ENCODE data around the gene CRTC2.
A peak's percentile ranks its signal among the peaks of the same experiment; 100 is the strongest.

CRTC2 gene

DNA sequence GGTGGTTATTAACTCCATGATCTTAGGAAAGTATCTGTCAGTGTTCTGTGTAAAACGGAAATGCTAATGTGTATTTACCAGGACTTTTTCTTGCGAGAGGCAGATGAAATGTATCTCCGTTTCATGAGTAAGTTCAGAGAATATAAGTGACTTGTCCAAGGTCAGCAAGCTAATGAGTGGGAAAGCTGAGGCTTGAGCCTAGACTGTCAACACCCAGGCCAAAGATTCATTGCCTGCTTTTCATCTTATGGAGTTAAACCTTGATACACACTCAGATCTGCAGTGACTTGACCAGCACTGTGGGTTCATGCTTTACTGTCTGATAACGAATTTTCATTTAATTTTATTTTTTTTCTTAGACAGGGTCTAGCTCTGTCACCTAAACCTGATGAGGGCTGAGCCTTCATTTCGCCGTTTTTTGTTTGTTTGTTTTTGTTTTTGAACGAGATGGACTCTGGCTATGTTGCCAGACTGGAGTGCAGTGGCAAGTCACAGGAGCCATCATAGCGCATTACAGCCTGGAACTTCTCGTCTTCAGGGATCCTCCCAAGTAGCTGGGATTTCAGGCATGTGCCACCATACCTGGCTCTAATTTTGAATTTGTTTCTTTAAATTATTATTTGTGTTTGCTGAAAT is 20.0 kb upstream of the CRTC2 start:
- peak overlapping the region in 9 of 11 experiments; percentile 86 to 94 (median 88); a peak in 17 of 22 replicates for H3K27ac ChIP-seq

DNA sequence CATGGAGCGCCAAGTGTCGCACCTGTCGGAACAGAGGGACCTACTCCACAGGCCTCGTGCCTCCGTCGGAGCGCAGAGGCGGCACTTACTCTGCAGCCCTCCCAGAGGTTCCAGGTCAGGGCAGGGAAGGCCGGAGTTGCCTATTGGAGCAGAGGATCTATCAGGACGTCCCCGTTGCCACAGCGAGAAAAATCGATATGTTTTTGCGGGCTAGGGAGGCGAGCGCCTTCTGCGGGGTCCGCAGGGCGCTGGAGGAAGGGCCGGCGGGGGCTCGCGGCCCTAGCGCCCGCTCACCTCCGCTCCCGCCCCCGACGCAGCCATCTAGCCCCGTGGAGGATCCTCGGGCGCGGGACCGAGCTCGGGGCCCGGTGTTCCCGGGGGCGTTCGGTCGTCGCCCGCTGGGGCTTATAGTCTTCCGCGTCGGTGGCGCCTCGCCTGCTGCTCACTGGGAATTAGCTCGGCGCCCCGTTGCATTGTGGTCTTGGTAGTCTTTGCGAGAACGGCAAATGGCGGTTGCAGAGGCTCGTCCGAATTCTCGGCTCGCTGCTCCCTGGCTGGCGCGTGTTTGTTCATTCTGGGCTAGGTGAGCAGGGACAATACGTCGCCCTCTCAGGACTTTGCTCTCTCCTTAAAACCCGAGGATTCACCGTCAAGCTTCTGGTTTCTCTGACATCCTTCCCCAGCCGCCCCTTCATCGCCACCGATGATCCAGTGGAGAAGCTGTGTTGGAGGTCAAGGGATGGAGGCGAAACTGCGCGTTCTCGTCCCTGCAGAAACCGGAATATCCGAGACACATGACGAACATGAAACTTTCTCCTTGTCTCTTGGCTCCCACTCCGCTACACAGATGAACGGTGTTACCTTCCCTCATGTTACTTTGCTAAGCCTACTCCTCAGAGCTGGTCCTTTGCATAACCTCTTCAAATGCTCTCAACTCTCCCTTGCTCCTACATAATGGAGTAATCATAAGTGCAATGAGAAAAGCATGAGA is 19.1 kb upstream of the CRTC2 start, which contains the start of gene JTB:
Gene JTB (minus strand): TSS at position 425 of the 991 bp plus-strand sequence. CDS start 422 bp downstream, at position 3.
- Histone ChIP-seq H3K4me1 (peaks cover 31 to 70% (median 67%) of the 10 kb centered on the region in 10 experiments), H3K27me3 (no peaks in the 10 kb centered on the region), H4K20me1 (peaks cover 0 to 16% (median 0%) of the 10 kb centered on the region in 11 experiments; a peak in 4 of 22 replicates), H3K4me2 (peak within 1 kb of the TSS; percentile 82 to 99 (median 93)), H3K9ac (peak within 1 kb of the TSS; percentile 89 to 96 (median 91)), H3K36me3 (peaks cover 27 to 70% (median 64%) of the 10 kb centered on the region in 11 experiments), H3K9me3 (replicated peaks in 1 of 11) (no peaks in the 10 kb centered on the region), H3K27ac (peak within 1 kb of the TSS; percentile 84 to 94 (median 88)), H3K4me3 (peak within 1 kb of the TSS; percentile 83 to 98 (median 94))
- no peak for TF ChIP-seq Cebpa-rat (IDR thresholded peaks at IDR 0.05)

More for the DNA sequence above, 20.0 kb upstream of the CRTC2 start:
- Histone ChIP-seq H3K9ac (peak overlapping the region; percentile 89 to 96 (median 91); a peak in 20 of 22 replicates), H3K36me3 (peaks cover 26 to 74% (median 64%) of the 10 kb centered on the region in 11 experiments), H3K9me3 (replicated peaks in 1 of 11) (no peaks in the 10 kb centered on the region), H3K4me3 (peak overlapping the region; percentile 83 to 98 (median 94)), H3K27me3 (no peaks in the 10 kb centered on the region), H3K4me1 (peaks cover 29 to 69% (median 64%) of the 10 kb centered on the region in 10 experiments), H4K20me1 (peaks cover 0 to 16% (median 0%) of the 10 kb centered on the region in 11 experiments; a peak in 4 of 22 replicates), H3K4me2 (peak overlapping the region; percentile 82 to 99 (median 93))
- TF ChIP-seq Cebpa-rat (IDR thresholded peaks at IDR 0.05): no peak

DNA sequence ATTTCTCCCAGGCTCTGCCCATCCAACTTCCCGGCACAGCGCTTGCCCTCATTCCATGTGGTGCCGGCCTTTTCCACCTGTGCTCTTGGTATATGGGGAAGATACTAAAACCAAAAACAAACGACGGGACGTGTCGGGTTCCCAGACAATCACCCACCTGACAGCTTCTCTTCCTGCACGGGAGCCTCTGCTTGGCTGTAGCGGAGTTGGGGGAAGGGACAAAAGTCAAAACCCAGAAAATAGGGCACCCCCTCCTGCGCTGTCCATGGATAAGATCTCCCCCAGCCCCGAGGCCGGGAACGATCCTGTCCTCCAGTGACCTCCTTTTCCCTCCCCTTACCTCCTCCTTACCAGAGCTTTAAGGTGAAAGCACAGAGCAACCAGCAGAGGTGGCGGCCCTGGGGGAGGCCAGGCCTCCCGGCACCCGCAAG is 18.4 kb upstream of the CRTC2 start:
- Histone ChIP-seq H3K4me2 (peak overlapping the region; percentile 82 to 99 (median 93)), H3K9me3 (replicated peaks in 1 of 11) (no peaks in the 10 kb centered on the region), H3K4me1 (peaks cover 38 to 70% (median 67%) of the 10 kb centered on the region in 10 experiments), H3K4me3 (peak overlapping the region; percentile 83 to 98 (median 94)), H3K27ac (peak overlapping the region; percentile 84 to 94 (median 88)), H3K27me3 (no peaks in the 10 kb centered on the region), H3K9ac (peak overlapping the region; percentile 89 to 96 (median 91)), H4K20me1 (peaks cover 0 to 16% (median 0%) of the 10 kb centered on the region in 11 experiments; a peak in 4 of 22 replicates), H3K36me3 (peaks cover 27 to 63% (median 61%) of the 10 kb centered on the region in 11 experiments)
- TF ChIP-seq Cebpa-rat (IDR thresholded peaks at IDR 0.05): no peak

DNA sequence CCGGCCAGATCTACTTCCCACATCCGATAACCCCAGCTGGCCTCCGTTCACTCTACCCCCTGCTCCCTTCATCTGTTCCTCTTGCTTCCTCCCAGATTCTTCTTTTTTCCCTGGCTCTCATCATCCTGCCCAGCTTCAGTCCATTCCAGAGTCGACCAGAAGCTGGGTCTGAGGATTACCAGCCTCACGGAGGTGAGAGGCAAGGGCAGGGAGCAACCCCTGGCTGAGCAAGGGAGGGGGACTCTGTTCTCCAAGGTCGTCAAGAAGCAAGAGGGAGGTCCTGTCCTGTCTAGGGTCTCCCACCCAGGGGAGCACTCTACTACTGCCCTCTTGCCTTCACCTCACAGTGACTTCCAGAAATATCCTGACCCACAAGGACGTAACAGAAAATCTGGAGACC is 15.1 kb upstream of the CRTC2 start:
- Histone ChIP-seq H3K36me3 (peaks cover 27 to 44% (median 39%) of the 10 kb centered on the region in 11 experiments), H3K9me3 (replicated peaks in 1 of 11) (no peaks in the 10 kb centered on the region), H3K4me3 (no peak overlapping the region), H3K9ac (no peak overlapping the region), H3K27me3 (no peaks in the 10 kb centered on the region), H3K27ac (peak overlapping the region in 6 of 11 experiments; percentile 14 to 54 (median 22); a peak in 6 of 22 replicates), H3K4me2 (peak overlapping the region in 5 of 11 experiments; percentile 90 to 97 (median 93); a peak in 8 of 22 replicates), H4K20me1 (peaks cover 0 to 16% (median 0%) of the 10 kb centered on the region in 11 experiments; a peak in 3 of 22 replicates), H3K4me1 (peaks cover 62 to 86% (median 80%) of the 10 kb centered on the region in 10 experiments)
- no peak for TF ChIP-seq Cebpa-rat (IDR thresholded peaks at IDR 0.05)

DNA sequence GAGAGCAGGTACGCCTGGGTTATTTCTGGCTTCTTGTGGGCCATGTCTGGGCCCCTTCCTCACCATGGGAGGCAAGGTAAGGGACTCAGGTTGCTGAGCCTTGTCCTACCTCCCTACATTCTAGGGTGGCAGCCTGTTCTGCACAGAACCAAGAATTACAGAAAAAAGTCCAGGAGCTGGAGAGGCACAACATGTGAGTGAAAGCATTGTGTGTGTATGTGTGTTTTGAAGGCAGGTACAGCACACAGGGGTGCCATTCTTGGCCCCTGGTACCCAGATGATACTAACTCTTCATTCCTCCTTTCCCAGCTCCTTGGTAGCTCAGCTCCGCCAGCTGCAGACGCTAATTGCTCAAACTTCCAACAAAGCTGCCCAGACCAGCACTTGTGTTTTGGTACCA is 14.7 kb upstream of the CRTC2 start:
- Histone ChIP-seq H3K4me3 (no peak overlapping the region), H3K36me3 (peaks cover 27 to 44% (median 39%) of the 10 kb centered on the region in 11 experiments), H3K4me2 (peak overlapping the region in 9 of 11 experiments; percentile 57 to 97 (median 75); a peak in 15 of 22 replicates), H3K4me1 (peaks cover 60 to 86% (median 79%) of the 10 kb centered on the region in 10 experiments), H4K20me1 (peaks cover 0 to 16% (median 0%) of the 10 kb centered on the region in 11 experiments; a peak in 3 of 22 replicates), H3K27me3 (no peaks in the 10 kb centered on the region), H3K27ac (peak overlapping the region in 7 of 11 experiments; percentile 22 to 59 (median 52); a peak in 9 of 22 replicates), H3K9me3 (replicated peaks in 1 of 11) (no peaks in the 10 kb centered on the region), H3K9ac (peak overlapping the region in 1 of 11 experiments; percentile 18; a peak in 1 of 22 replicates)
- TF ChIP-seq Cebpa-rat (IDR thresholded peaks at IDR 0.05): no peak

DNA sequence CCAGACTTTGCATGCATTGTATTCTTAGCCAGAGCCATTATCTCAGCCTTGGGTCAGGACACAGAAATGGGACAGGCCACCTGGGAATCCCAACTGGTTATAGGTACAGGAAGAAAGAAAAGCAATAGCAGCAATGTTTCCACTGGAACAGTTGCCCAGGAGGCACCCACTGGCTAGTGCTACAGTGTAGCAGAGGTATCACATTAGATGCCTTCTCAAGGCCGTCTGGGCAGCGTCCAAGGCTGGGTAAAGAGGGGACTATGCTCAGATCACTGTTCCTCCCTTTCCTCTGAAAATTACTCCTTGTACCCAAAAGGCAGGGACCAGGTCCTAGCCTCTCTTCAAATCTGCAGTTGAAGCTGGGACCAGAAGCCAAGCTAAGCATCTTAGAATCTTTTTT is 11.9 kb upstream of the CRTC2 start:
- peak overlapping the region in 8 of 11 experiments; percentile 17 to 99 (median 64); a peak in 12 of 22 replicates for H3K4me2 ChIP-seq
- no peak for TF ChIP-seq Cebpa-rat (IDR thresholded peaks at IDR 0.05)
- peaks cover 56 to 85% (median 78%) of the 10 kb centered on the region in 10 experiments for H3K4me1 ChIP-seq
- no peak overlapping the region for H3K4me3 ChIP-seq
- H3K9ac ChIP-seq: no peak overlapping the region
- H4K20me1 ChIP-seq: peaks cover 0 to 3% (median 0%) of the 10 kb centered on the region in 11 experiments; a peak in 1 of 22 replicates
- H3K36me3 ChIP-seq: peaks cover 21 to 34% (median 29%) of the 10 kb centered on the region in 11 experiments
- H3K27ac ChIP-seq: peak overlapping the region in 2 of 11 experiments; percentile 12 to 36; a peak in 2 of 22 replicates
- no peaks in the 10 kb centered on the region for H3K27me3 ChIP-seq
- H3K9me3 ChIP-seq (replicated peaks in 1 of 11): no peaks in the 10 kb centered on the region

DNA sequence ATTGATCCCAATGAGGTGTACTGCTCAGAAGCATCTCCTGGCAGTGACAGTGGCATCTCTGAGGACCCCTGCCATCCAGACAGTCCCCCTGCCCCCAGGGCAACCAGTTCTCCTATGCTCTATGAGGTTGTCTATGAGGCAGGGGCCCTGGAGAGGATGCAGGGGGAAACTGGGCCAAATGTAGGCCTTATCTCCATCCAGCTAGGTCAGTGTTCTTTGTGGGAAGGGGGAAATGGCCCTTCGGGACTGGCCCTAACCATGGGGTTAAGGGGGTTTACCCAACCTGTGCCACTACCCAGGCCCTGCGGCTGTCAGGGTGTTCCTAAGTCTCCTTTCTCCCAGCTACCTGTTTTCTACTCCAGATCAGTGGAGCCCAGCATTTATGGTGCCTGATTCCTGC is 10.6 kb upstream of the CRTC2 start:
- H3K9me3 ChIP-seq (replicated peaks in 1 of 11): no peaks in the 10 kb centered on the region
- peak overlapping the region in 9 of 11 experiments; percentile 81 to 95 (median 89); a peak in 18 of 22 replicates for H3K9ac ChIP-seq
- TF ChIP-seq Cebpa-rat (IDR thresholded peaks at IDR 0.05): no peak
- H4K20me1 ChIP-seq: no peaks in the 10 kb centered on the region
- H3K36me3 ChIP-seq: peaks cover 7 to 21% (median 16%) of the 10 kb centered on the region in 11 experiments
- H3K4me3 ChIP-seq: peak overlapping the region; percentile 59 to 81 (median 72)
- peaks cover 67 to 85% (median 79%) of the 10 kb centered on the region in 10 experiments for H3K4me1 ChIP-seq
- H3K27ac ChIP-seq: peak overlapping the region in 8 of 11 experiments; percentile 88 to 97 (median 94); a peak in 17 of 22 replicates
- H3K27me3 ChIP-seq: no peaks in the 10 kb centered on the region
- peak overlapping the region; percentile 94 to 100 (median 99) for H3K4me2 ChIP-seq

DNA sequence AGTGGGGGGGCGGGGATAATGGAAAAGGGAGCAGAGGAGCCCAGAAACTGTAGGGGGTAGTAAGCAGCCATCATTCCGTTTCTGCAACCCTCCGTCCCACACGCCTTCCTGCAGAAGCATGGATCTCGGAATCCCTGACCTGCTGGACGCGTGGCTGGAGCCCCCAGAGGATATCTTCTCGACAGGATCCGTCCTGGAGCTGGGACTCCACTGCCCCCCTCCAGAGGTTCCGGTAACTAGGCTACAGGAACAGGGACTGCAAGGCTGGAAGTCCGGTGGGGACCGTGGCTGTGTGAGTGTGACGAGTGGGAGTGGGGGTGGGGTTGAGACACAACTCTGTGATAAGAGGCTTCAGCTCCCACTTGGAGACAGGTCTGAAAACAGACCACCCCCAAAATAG is 10.0 kb upstream of the CRTC2 start:
- no peaks in the 10 kb centered on the region for H3K27me3 ChIP-seq
- no peak for TF ChIP-seq Cebpa-rat (IDR thresholded peaks at IDR 0.05)
- H4K20me1 ChIP-seq: no peaks in the 10 kb centered on the region
- peak overlapping the region; percentile 1 to 97 (median 92); a peak in 19 of 22 replicates for H3K27ac ChIP-seq
- H3K9ac ChIP-seq: peak overlapping the region; percentile 72 to 95 (median 88); a peak in 21 of 22 replicates
- peaks cover 1 to 15% (median 10%) of the 10 kb centered on the region in 11 experiments; a peak in 20 of 22 replicates for H3K36me3 ChIP-seq
- no peaks in the 10 kb centered on the region for H3K9me3 ChIP-seq (replicated peaks in 1 of 11)
- H3K4me2 ChIP-seq: peak overlapping the region; percentile 94 to 100 (median 99)
- peak overlapping the region; percentile 59 to 81 (median 72) for H3K4me3 ChIP-seq
- peaks cover 63 to 82% (median 78%) of the 10 kb centered on the region in 10 experiments for H3K4me1 ChIP-seq
